Fibroblast of lung (primary cell): ENCODE results near the gene MAP2K6. TPM values are rescaled to one million over a fixed set of nuclear protein-coding genes. Genes with fewer than 3 reads are reported as not detected.

Experiments
- DNase-seq, 2 donors: peaks; one replicate each; pipeline versions ENCODE4 v3.0.0 to v3.0.0-alpha.2; 2010; ENCODE audit warnings: low read depth in 2 of 2
- H2AFZ ChIP-seq: 2 replicates; pipeline ENCODE4 v1.5.1; 2012; ENCODE audit warnings: low read length, control low read depth, inconsistent platforms
- H3K27ac ChIP-seq: 2 replicates; pipeline ENCODE4 v1.5.1; 2011; ENCODE audit warnings: low read length, control low read depth; ENCODE audit not compliant: insufficient read depth
- H3K27me3 ChIP-seq: 2 replicates; pipeline ENCODE4 v1.5.1; 2011; ENCODE audit warnings: mild to moderate bottlenecking, low read length; ENCODE audit not compliant: control insufficient read depth, insufficient read depth
- H3K36me3 ChIP-seq: 2 replicates; pipeline ENCODE4 v1.5.1; 2011; ENCODE audit warnings: low read length; ENCODE audit not compliant: control insufficient read depth, insufficient read depth
- H3K4me1 ChIP-seq: 2 replicates; pipeline ENCODE4 v1.5.1; 2011; ENCODE audit warnings: low read length; ENCODE audit not compliant: control insufficient read depth, insufficient read depth; ENCODE audit errors: extremely low read depth
- H3K4me2 ChIP-seq: 2 replicates; pipeline ENCODE4 v1.5.1; 2011; ENCODE audit warnings: low read length, control low read depth; ENCODE audit not compliant: insufficient read depth; ENCODE audit errors: extremely low read depth
- H3K4me3 ChIP-seq, 4 experiments: fragments of 200-600 bp in 1 of 4; sonication (generic) in 1 of 4; replicated peaks in 1 of 4; 2 replicates each; pipeline ENCODE4 v1.5.1; 2011 to 2016; ENCODE audit warnings: low read length in 4 of 4, low read depth in 3 of 4, mild to moderate bottlenecking in 3 of 4, control low read depth in 2 of 4, inconsistent platforms in 1 of 4, mixed read lengths in 1 of 4; ENCODE audit not compliant: insufficient read depth in 1 of 4; ENCODE audit errors: control extremely low read depth in 1 of 4
- H3K79me2 ChIP-seq: 2 replicates; pipeline ENCODE4 v1.5.1; 2012; ENCODE audit warnings: mild to moderate bottlenecking, low read length, inconsistent platforms; ENCODE audit not compliant: control insufficient read depth, insufficient read depth
- H3K9ac ChIP-seq: 2 replicates; pipeline ENCODE4 v1.5.1; 2011; ENCODE audit warnings: mild to moderate bottlenecking, low read length, control low read depth; ENCODE audit not compliant: insufficient read depth
- H3K9me3 ChIP-seq: 2 replicates; pipeline ENCODE4 v1.5.1; 2012; ENCODE audit warnings: low read depth, low read length; ENCODE audit not compliant: control insufficient read depth, insufficient read depth
- H4K20me1 ChIP-seq: 2 replicates; pipeline ENCODE4 v1.5.1; 2011; ENCODE audit warnings: low read length; ENCODE audit not compliant: control insufficient read depth, insufficient read depth; ENCODE audit errors: extremely low read depth
- EZH2 ChIP-seq: IDR thresholded peaks from 2 replicates; pipeline ENCODE4 v1.5.1; 2012; ENCODE audit warnings: low read length, control low read depth, mild to moderate bottlenecking; ENCODE audit errors: missing control alignments
- polyA plus RNA-seq, 2 donors: library from polyadenylated mRNA; depleted of rRNA in 1 of 2; stranded (reverse) in 1 of 2; unstranded in 1 of 2; fragments of >200 nt; gene quantifications; 2 replicates each; pipeline ENCODE4 v1.2.1, GENCODE V29; 2011 to 2012; ENCODE audit warnings: missing spikeins in 1 of 2
- total RNA-seq: library from RNA; depleted of rRNA; stranded (reverse); fragments of >200 nt; gene quantifications from 2 replicates; pipeline ENCODE4 v1.2.1, GENCODE V29; 2014
- TF ChIP-seq, protein P1 (sequence below), 2 donors: IDR thresholded peaks in 1 of 2; conservative IDR thresholded peaks in 1 of 2; 1 replicate in 1 of 2; 2 replicates in 1 of 2; pipeline ENCODE4 v1.5.1; 2011 to 2012; ENCODE audit warnings: low read length in 2 of 2, control low read depth in 1 of 2, inconsistent platforms in 1 of 2, low read depth in 1 of 2, mild to moderate bottlenecking in 1 of 2

Gene MAP2K6
- total and polyA plus RNA-seq, 2 donors (not counting 1 experiment from before 2014, with no cell fraction given) = 2.7 to 39.5 TPM

- Histone ChIP-seq H3K4me3 (peak overlapping the region in 1 of 4 experiments; percentile 2), H3K79me2 (no peaks in the 10 kb centered on the region), H3K9me3 (no peaks in the 10 kb centered on the region), H2AFZ (peak overlapping the region; percentile 7), H3K4me2 (no peak overlapping the region), H3K4me1 (no peaks in the 10 kb centered on the region), H3K27ac (peak overlapping the region; percentile 6), H3K36me3 (no peaks in the 10 kb centered on the region), H4K20me1 (no peaks in the 10 kb centered on the region), H3K27me3 (no peaks in the 10 kb centered on the region), H3K9ac (no peak overlapping the region)
- no peak for TF ChIP-seq EZH2
- TF ChIP-seq, protein P1, sequence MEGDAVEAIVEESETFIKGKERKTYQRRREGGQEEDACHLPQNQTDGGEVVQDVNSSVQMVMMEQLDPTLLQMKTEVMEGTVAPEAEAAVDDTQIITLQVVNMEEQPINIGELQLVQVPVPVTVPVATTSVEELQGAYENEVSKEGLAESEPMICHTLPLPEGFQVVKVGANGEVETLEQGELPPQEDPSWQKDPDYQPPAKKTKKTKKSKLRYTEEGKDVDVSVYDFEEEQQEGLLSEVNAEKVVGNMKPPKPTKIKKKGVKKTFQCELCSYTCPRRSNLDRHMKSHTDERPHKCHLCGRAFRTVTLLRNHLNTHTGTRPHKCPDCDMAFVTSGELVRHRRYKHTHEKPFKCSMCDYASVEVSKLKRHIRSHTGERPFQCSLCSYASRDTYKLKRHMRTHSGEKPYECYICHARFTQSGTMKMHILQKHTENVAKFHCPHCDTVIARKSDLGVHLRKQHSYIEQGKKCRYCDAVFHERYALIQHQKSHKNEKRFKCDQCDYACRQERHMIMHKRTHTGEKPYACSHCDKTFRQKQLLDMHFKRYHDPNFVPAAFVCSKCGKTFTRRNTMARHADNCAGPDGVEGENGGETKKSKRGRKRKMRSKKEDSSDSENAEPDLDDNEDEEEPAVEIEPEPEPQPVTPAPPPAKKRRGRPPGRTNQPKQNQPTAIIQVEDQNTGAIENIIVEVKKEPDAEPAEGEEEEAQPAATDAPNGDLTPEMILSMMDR (conservative IDR thresholded peaks at IDR 0.05 in 1 of 2, IDR thresholded peaks at IDR 0.05 in 1 of 2; ENCODE audit: low read depth in 1 of 2, low read length in 2 of 2) = no peak
- peak; percentile 91 to 95 for DNase-seq
These were observed 125.4 kb downstream of the MAP2K6 start for GRCh38 chr17:69539781-69540319.

GRCh38 chr17:69540356-69540755, 125.9 kb downstream of the MAP2K6 start:
- Histone ChIP-seq H3K4me2 (no peak overlapping the region), H3K27ac (no peak overlapping the region)

GRCh38 chr17:69547230-69547629, 132.7 kb downstream of the MAP2K6 start:
- no peaks in the 10 kb centered on the region for H3K27me3 ChIP-seq
- no peak for TF ChIP-seq EZH2
- TF ChIP-seq, protein P1 (conservative IDR thresholded peaks at IDR 0.05 in 1 of 2, IDR thresholded peaks at IDR 0.05 in 1 of 2; ENCODE audit: low read depth in 1 of 2, low read length in 2 of 2) = no peak
- H3K4me3 ChIP-seq = no peak overlapping the region
- DNase-seq = no peak
- no peaks in the 10 kb centered on the region for H4K20me1 ChIP-seq
- no peak overlapping the region for H3K9ac ChIP-seq
- no peaks in the 10 kb centered on the region for H3K36me3 ChIP-seq
- H3K4me1 ChIP-seq = no peaks in the 10 kb centered on the region
- H2AFZ ChIP-seq = no peak overlapping the region
- no peaks in the 10 kb centered on the region for H3K9me3 ChIP-seq
- no peak overlapping the region for H3K4me2 ChIP-seq
- no peaks in the 10 kb centered on the region for H3K79me2 ChIP-seq
- H3K27ac ChIP-seq = no peak overlapping the region

More at GRCh38 chr17:69540356-69540755, 125.9 kb downstream of the MAP2K6 start:
- Histone ChIP-seq H4K20me1 (no peaks in the 10 kb centered on the region), H3K4me3 (no peak overlapping the region), H3K9ac (no peak overlapping the region), H3K4me1 (no peaks in the 10 kb centered on the region), H3K27me3 (no peaks in the 10 kb centered on the region), H2AFZ (no peak overlapping the region), H3K36me3 (no peaks in the 10 kb centered on the region), H3K9me3 (no peaks in the 10 kb centered on the region), H3K79me2 (no peaks in the 10 kb centered on the region)
- TF ChIP-seq, protein P1 (conservative IDR thresholded peaks at IDR 0.05 in 1 of 2, IDR thresholded peaks at IDR 0.05 in 1 of 2; ENCODE audit: low read depth in 1 of 2, low read length in 2 of 2) = no peak
- no peak for TF ChIP-seq EZH2
- peak in 1 of 2 donors; percentile 73 for DNase-seq
